Fibroblast of lung (primary cell): ENCODE results near the gene TMEM109.

Experiments used
- CTCF ChIP-seq, 2 donors: IDR thresholded peaks in 1 of 2; conservative IDR thresholded peaks in 1 of 2; 1 replicate in 1 of 2; 2 replicates in 1 of 2; pipeline ENCODE4 v1.5.1; 2011 to 2012; ENCODE audit warnings: low read length in 2 of 2, control low read depth in 1 of 2, inconsistent platforms in 1 of 2, low read depth in 1 of 2, mild to moderate bottlenecking in 1 of 2
- EZH2 ChIP-seq: IDR thresholded peaks from 2 replicates; pipeline ENCODE4 v1.5.1; 2012; ENCODE audit warnings: low read length, control low read depth, mild to moderate bottlenecking; ENCODE audit errors: missing control alignments

GRCh38 chr11:60880643-60881282, 33.2 kb upstream of the TMEM109 start:
- TF ChIP-seq CTCF (conservative IDR thresholded peaks at IDR 0.05 in 1 of 2, IDR thresholded peaks at IDR 0.05 in 1 of 2; ENCODE audit: low read depth in 1 of 2, low read length in 2 of 2), result no peak
- TF ChIP-seq EZH2, result no peak
